Sigmoid colon (tissue), 7 donors: ENCODE results near the gene ZNF562. TPM values are rescaled to one million over a fixed set of nuclear protein-coding genes. Genes with fewer than 3 reads are reported as not detected.
"Not testable (repeated sequence)": the region's sequence is repeated elsewhere in the genome, so short reads cannot be mapped to it uniquely, and the experiment has no call there.

Experiments used
- DNase-seq: peaks from one replicate; pipeline ENCODE4 v3.0.0-alpha.2; 2019
- H3K27ac ChIP-seq, 4 donors: fragments of 200-600 bp; sonication (generic); one replicate each; pipeline ENCODE4 v1.5.1; 2016 to 2019; ENCODE audit warnings: mild to moderate bottlenecking in 1 of 4
- H3K27me3 ChIP-seq, 3 donors: fragments of 200-600 bp; sonication (generic); one replicate each; pipeline ENCODE4 v1.5.1; 2019; ENCODE audit warnings: mild to moderate bottlenecking in 1 of 3
- H3K36me3 ChIP-seq, 4 donors: fragments of 200-600 bp; sonication (generic); one replicate each; pipeline ENCODE4 v1.5.1; 2016 to 2019
- H3K4me1 ChIP-seq, 4 donors: fragments of 200-600 bp; sonication (generic); one replicate each; pipeline ENCODE4 v1.5.1; 2017 to 2019
- H3K4me3 ChIP-seq, 4 donors: fragments of 200-600 bp; sonication (generic); one replicate each; pipeline ENCODE4 v1.5.1; 2017 to 2019; ENCODE audit warnings: mild to moderate bottlenecking in 2 of 4, moderate library complexity in 1 of 4
- H3K9me3 ChIP-seq, 4 donors: fragments of 200-600 bp in 3 of 4; sonication (generic) in 3 of 4; one replicate each; pipeline versions ENCODE4 v1.5.1 to v1.6.1; 2013 to 2019
- CTCF ChIP-seq, 4 experiments: fragments of 450-650 bp in 3 of 4; fragments of 200-600 bp in 1 of 4; IDR thresholded peaks; one replicate each; pipeline ENCODE4 v1.5.1; 2016 to 2019; ENCODE audit warnings: antibody characterized with exemption in 4 of 4, mild to moderate bottlenecking in 3 of 4, moderate library complexity in 2 of 4
- EP300 ChIP-seq, 4 donors: sonication (generic); formaldehyde crosslinking; IDR thresholded peaks; one replicate each; pipeline ENCODE4 v1.6.1; 2017; ENCODE audit warnings: antibody characterized with exemption in 4 of 4
- POLR2A ChIP-seq, 2 donors: fragments of 450-650 bp; IDR thresholded peaks; one replicate each; pipeline ENCODE4 v1.6.1; 2016; ENCODE audit warnings: antibody characterized with exemption in 2 of 2, mild to moderate bottlenecking in 2 of 2, moderate library complexity in 2 of 2
- POLR2AphosphoS5 ChIP-seq, 4 donors: sonication (generic); formaldehyde crosslinking; IDR thresholded peaks; one replicate each; pipeline ENCODE4 v1.6.1; 2017; ENCODE audit warnings: antibody characterized with exemption in 4 of 4
- WGBS, 2 donors: extraction: QIAGEN DNeasy Blood & Tissue Kit; methylation state at CpG; one replicate each; pipeline ENCODE4 v1.1.7; 2013; 5-methylcytosine and 5-hydroxymethylcytosine counted together
- intact Hi-C: fragments of 100-400 bp; cut with DNase I; formaldehyde crosslinking; loops from one replicate; pipeline ENCODE4 v1.15.1; 2023
- polyA plus RNA-seq, 3 donors: library from polyadenylated mRNA; stranded (reverse); fragments of 200-250 nt; gene quantifications; one replicate each; pipeline ENCODE4 v1.2.3, GENCODE V29; 2013
- total RNA-seq, 4 donors: library from RNA; depleted of rRNA; stranded (reverse); fragments of >200 nt; gene quantifications; one replicate each; pipeline ENCODE4 v1.1.0, GENCODE V29; 2016
- donor health status: healthy with polysubstance abuse.
- donor health status: Bipolar disorder and iron deficiency.
- donor health status: healthy.

The ZNF562 gene
- total and polyA plus RNA-seq, 7 donors = 13.2 to 45.4 (median 21.3) TPM

- DNase-seq = no peak
- WGBS, 2 donors = 92 to 95% methylated on average over 22 of the region's 22 CpGs
- TF ChIP-seq POLR2AphosphoS5 (IDR thresholded peaks at IDR 0.05) (no peak), POLR2A (IDR thresholded peaks at IDR 0.05) (no peak), CTCF (IDR thresholded peaks at IDR 0.05) (no peak), EP300 (IDR thresholded peaks at IDR 0.05) (no peak)
- Histone ChIP-seq H3K4me1 (no peaks in the 10 kb centered on the region), H3K36me3 (no peaks in the 10 kb centered on the region), H3K27me3 (no peaks in the 10 kb centered on the region), H3K27ac (no peak overlapping the region), H3K9me3 (peaks cover 0 to 3% (median 0%) of the 10 kb centered on the region in 4 donors), H3K4me3 (no peak overlapping the region)
- intact Hi-C loops = no loop called here
Observed at GRCh38 chr19:9700229-9700981, 25.5 kb upstream of the ZNF562 start.

- H3K27me3 ChIP-seq, intact Hi-C loops, H3K9me3 ChIP-seq, H3K36me3 ChIP-seq, H3K27ac ChIP-seq, DNase-seq, H3K4me1 ChIP-seq, H3K4me3 ChIP-seq: not testable (repeated sequence)
- WGBS, 2 donors = 78 to 79% methylated on average over 4 of the region's 4 CpGs
Observed at GRCh38 chr19:9690301-9690700, 15.4 kb upstream of the ZNF562 start.

DNA sequence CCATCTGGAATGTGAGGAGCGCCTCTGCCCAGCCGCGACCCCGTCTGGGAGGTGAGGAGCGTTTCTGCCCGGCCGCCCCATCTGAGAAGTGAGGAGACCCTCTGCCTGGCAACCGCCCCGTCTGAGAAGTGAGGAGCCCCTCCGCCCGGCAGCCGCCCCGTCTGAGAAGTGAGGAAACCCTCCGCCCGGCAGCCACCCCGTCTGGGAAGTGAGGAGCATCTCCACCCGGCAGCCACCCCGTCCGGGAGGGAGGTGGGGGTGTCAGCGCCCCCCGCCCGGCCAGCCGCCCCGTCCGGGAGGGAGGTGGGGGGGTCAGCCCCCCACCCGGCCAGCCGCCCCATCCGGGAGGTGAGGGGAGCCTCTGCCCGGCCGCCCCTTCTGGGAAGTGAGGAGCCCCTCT is 5.1 kb upstream of the ZNF562 start:
- intact Hi-C loops = loop anchor here (10.0 kb wide), 1 partner anchor 535 kb away; the partner anchor contains the start of gene ZNF317
- not testable (repeated sequence) for DNase-seq

GRCh38 chr19:9675358-9675901 is 530 bp upstream of the ZNF562 start:
- DNase-seq, H3K36me3 ChIP-seq, H3K27me3 ChIP-seq, H3K9me3 ChIP-seq: not testable (repeated sequence)
- H3K4me3 ChIP-seq = peak overlapping the region; percentile 63 to 68 (median 66)
- intact Hi-C loops = loop anchor here (2.0 to 10.0 kb wide), 3 partner anchors 55 to 531 kb away; partner anchors contain the start of genes ZNF317 and ZNF561
- H3K27ac ChIP-seq = peak overlapping the region; percentile 91 to 95 (median 93)
- WGBS, 2 donors = 59 to 61% methylated on average over 20 of the region's 20 CpGs
- H3K4me1 ChIP-seq = peaks cover 0 to 16% (median 6%) of the 10 kb centered on the region in 4 donors

More for the DNA sequence above, 5.1 kb upstream of the ZNF562 start:
- H3K27ac ChIP-seq, H3K4me1 ChIP-seq, H3K27me3 ChIP-seq, H3K9me3 ChIP-seq, H3K36me3 ChIP-seq, H3K4me3 ChIP-seq: not testable (repeated sequence)
- WGBS, 2 donors = 93 to 97% methylated on average over 30 of the region's 30 CpGs

DNA sequence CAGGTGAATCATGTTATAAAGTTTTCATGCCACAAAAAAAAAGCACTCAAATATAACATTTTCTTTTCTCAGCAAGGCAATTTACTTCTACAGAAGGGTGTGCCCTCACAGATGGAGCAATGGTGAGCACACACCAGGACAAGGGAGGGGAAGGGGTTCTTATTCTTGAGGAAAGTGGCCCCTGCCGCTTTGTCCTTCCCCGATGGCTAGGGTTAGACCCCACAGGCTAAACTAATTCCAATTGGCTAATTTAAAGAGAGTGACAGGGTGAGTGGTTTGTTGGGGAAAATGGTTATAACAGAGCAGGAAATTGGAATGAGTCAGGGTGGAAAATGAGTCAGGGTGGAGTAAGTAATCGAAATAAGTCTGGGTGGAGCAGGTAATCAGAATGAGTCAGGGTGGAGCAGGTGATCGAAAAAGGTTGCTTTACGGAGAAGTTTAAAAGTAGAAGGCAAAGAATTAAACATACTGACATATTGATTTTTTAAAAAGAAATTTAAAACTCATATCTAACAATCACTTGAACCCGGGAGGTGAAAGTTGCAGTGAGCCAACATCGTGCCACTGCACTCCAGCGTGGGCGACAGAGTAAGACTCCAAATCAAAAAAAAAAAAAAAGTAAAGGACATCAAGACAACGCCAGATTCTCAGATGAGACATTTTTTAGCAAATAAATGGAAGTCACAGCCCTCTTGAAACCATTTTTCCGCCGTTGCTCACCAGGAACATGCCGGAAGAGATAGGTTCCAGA is 813 bp downstream of the ZNF562 start:
- H3K27me3 ChIP-seq = no peaks in the 10 kb centered on the region
- WGBS, 2 donors = 21 to 33% methylated on average over 13 of the region's 13 CpGs
- peaks cover 0 to 16% (median 6%) of the 10 kb centered on the region in 4 donors for H3K4me1 ChIP-seq
- H3K27ac ChIP-seq = peak overlapping the region; percentile 91 to 95 (median 93)
- H3K4me3 ChIP-seq = peak overlapping the region; percentile 63 to 68 (median 66)
- peaks cover 0 to 7% (median 3%) of the 10 kb centered on the region in 4 donors for H3K9me3 ChIP-seq
- no peak for DNase-seq
- H3K36me3 ChIP-seq = peaks cover 0 to 4% (median 0%) of the 10 kb centered on the region in 4 donors
- TF ChIP-seq POLR2A (IDR thresholded peaks at IDR 0.05) (no peak), CTCF (IDR thresholded peaks at IDR 0.05) (no peak), EP300 (IDR thresholded peaks at IDR 0.05) (no peak), POLR2AphosphoS5 (IDR thresholded peaks at IDR 0.05) (no peak)
- intact Hi-C loops = loop anchor here (1.0 to 10.0 kb wide), 4 partner anchors 53 to 529 kb away; partner anchors contain the start of genes ZNF317, ZNF561 and ZNF846

DNA sequence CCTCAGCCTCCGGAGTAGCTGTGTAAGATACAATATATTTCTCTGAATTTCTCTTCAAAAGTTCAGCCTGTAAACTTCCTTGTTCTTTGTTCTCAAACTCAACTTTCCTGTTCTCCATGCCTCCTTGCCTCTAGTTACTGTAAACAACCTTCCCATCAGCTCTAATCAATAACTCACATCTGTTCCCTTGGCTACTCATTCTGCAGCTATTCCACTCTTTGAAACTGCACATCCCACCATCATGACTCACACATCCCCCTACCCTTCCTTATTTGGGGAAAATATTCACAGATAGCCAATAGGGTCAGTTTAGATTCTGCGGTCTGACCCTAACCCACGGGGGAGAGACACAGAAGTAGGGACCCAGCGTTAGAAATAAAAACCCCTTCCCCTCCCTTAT is 2.0 kb downstream of the ZNF562 start:
- Histone ChIP-seq H3K9me3 (peaks cover 0 to 7% (median 3%) of the 10 kb centered on the region in 4 donors), H3K4me1 (peaks cover 0 to 16% (median 6%) of the 10 kb centered on the region in 4 donors), H3K27me3 (no peaks in the 10 kb centered on the region), H3K36me3 (peaks cover 0 to 4% (median 0%) of the 10 kb centered on the region in 4 donors), H3K27ac (no peak overlapping the region), H3K4me3 (no peak overlapping the region)
- TF ChIP-seq POLR2A (IDR thresholded peaks at IDR 0.05) = no peak
- no peak for TF ChIP-seq EP300 (IDR thresholded peaks at IDR 0.05)
- no peak for TF ChIP-seq CTCF (IDR thresholded peaks at IDR 0.05)
- no peak for TF ChIP-seq POLR2AphosphoS5 (IDR thresholded peaks at IDR 0.05)
- DNase-seq = no peak
- 98 to 99% methylated on average over 4 of the region's 4 CpGs for WGBS, 2 donors
- intact Hi-C loops = loop anchor here (10.0 kb wide), 1 partner anchor 528 kb away; the partner anchor contains the start of gene ZNF317
